ENCODE measurements around the gene FBN1.

FBN1 gene

DNA sequence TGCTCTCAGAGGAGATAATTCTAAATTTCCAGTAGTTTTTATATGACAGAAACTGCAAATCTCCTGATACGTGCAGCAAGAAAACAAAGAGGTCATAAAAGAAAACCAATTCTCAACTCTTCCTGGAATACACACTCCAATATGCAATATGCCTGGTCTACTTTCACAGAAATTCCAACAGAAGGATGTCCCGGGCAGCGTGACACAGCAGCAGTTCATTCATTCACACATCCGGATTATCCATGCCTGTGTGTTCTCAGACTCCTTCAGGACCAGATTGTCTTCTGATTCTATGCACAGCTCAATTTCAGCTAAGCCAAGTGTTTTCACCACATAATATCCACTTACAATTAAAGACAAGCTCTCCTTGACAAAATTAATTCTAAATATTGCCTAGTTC is 64.3 kb downstream of the FBN1 start:
- no peak overlapping the region for H3K23ac ChIP-seq (ENCODE audit: low read length in 2 of 2)
- H4K8ac ChIP-seq (ENCODE audit: low read length): peak overlapping the region; percentile 57
- no peak overlapping the region for H3K27ac ChIP-seq (ENCODE audit: low read length, poor library complexity, severe bottlenecking)
- H3K9me3 ChIP-seq (ENCODE audit: control insufficient read depth, low read length): no peaks in the 10 kb centered on the region
- peak overlapping the region; percentile 47 for H4K91ac ChIP-seq (ENCODE audit: low read length)
- peak overlapping the region; percentile 54 to 55 for H3K18ac ChIP-seq (ENCODE audit: low read depth in 1 of 2, low read length in 2 of 2)
- peaks cover 0 to 54% of the 10 kb centered on the region in 2 experiments for H3K36me3 ChIP-seq (ENCODE audit: control insufficient read depth in 1 of 2, insufficient read depth in 2 of 2, low read depth in 1 of 2, low read length in 2 of 2)
- H3K9ac ChIP-seq (ENCODE audit: low read length): peak overlapping the region; percentile 86
- peaks cover 9% of the 10 kb centered on the region for H3K79me1 ChIP-seq (replicated peaks; ENCODE audit: low read length, poor library complexity, severe bottlenecking)
- peak overlapping the region; percentile 30 for H2BK15ac ChIP-seq (ENCODE audit: low read depth, poor library complexity, severe bottlenecking)
- peak; percentile 78 for DNase-seq
- peak overlapping the region in 1 of 2 experiments; percentile 21 for H2BK12ac ChIP-seq (ENCODE audit: low read length in 2 of 2)
- H3K4me2 ChIP-seq (ENCODE audit: low read length, poor library complexity, severe bottlenecking): no peak overlapping the region
- H2AK5ac ChIP-seq (ENCODE audit: low read length, severe bottlenecking): no peak overlapping the region
- WGBS: 50% methylated on average over 4 of the region's 4 CpGs
- H2AFZ ChIP-seq (ENCODE audit: low read depth, low read length): no peak overlapping the region
- H3K27me3 ChIP-seq (ENCODE audit: control insufficient read depth in 1 of 2, insufficient read depth in 1 of 2, low read length in 2 of 2): no peaks in the 10 kb centered on the region
- H3K4ac ChIP-seq (ENCODE audit: low read depth in 1 of 2, low read length in 2 of 2): no peak overlapping the region
- H3K14ac ChIP-seq (ENCODE audit: low read length in 2 of 2): no peak overlapping the region
- H2BK120ac ChIP-seq (ENCODE audit: low read depth, low read length): no peak overlapping the region
- H3K4me1 ChIP-seq (ENCODE audit: control insufficient read depth, insufficient read depth, low read depth, low read length): peaks cover 4% of the 10 kb centered on the region
- peak overlapping the region in 1 of 2 experiments; percentile 78 for H3K4me3 ChIP-seq (ENCODE audit: insufficient read depth in 1 of 2, low read depth in 1 of 2, low read length in 2 of 2)
- H2BK5ac ChIP-seq (ENCODE audit: low read depth, low read length, poor library complexity, severe bottlenecking): no peak overlapping the region

DNA sequence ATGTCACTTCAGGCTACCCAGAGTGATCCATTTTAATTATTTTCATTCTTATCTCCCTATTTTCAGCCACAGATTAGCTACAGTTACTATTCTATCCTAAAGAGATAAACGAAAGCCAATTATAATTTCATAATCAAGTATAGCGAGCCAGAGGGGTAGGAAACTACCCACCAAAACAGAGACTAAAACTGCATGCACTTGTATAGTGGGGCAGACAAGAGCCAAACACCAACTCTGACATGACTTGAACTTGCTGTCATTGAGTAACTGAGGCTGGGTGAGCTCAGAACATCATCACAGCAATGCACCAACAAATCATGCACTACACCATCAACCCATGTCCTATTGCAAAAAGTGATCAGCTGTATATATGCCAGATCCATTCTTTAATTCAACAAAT is 64.8 kb downstream of the FBN1 start:
- H2BK12ac ChIP-seq (ENCODE audit: low read length in 2 of 2): peak overlapping the region in 1 of 2 experiments; percentile 29
- whole genome bisulfite sequencing: 98% methylated on average over 2 of the region's 2 CpGs
- no peak overlapping the region for H2BK15ac ChIP-seq (ENCODE audit: low read depth, poor library complexity, severe bottlenecking)
- H3K23ac ChIP-seq (ENCODE audit: low read length in 2 of 2): no peak overlapping the region
- H3K9ac ChIP-seq (ENCODE audit: low read length): peak overlapping the region; percentile 86
- H4K8ac ChIP-seq (ENCODE audit: low read length): no peak overlapping the region
- peak overlapping the region; percentile 58 to 67 for H3K18ac ChIP-seq (ENCODE audit: low read depth in 1 of 2, low read length in 2 of 2)
- no peak overlapping the region for H3K4me2 ChIP-seq (ENCODE audit: low read length, poor library complexity, severe bottlenecking)
- H4K91ac ChIP-seq (ENCODE audit: low read length): peak overlapping the region; percentile 19
- no peak overlapping the region for H3K27ac ChIP-seq (ENCODE audit: low read length, poor library complexity, severe bottlenecking)
- peaks cover 12% of the 10 kb centered on the region for H3K79me1 ChIP-seq (replicated peaks; ENCODE audit: low read length, poor library complexity, severe bottlenecking)
- H3K4me3 ChIP-seq (ENCODE audit: insufficient read depth in 1 of 2, low read depth in 1 of 2, low read length in 2 of 2): peak overlapping the region in 1 of 2 experiments; percentile 78
- peaks cover 4% of the 10 kb centered on the region for H3K4me1 ChIP-seq (ENCODE audit: control insufficient read depth, insufficient read depth, low read depth, low read length)
- H2AFZ ChIP-seq (ENCODE audit: low read depth, low read length): no peak overlapping the region
- H3K36me3 ChIP-seq (ENCODE audit: control insufficient read depth in 1 of 2, insufficient read depth in 2 of 2, low read depth in 1 of 2, low read length in 2 of 2): peaks cover 0 to 59% of the 10 kb centered on the region in 2 experiments
- H2AK5ac ChIP-seq (ENCODE audit: low read length, severe bottlenecking): no peak overlapping the region
- no peak for DNase-seq
- no peaks in the 10 kb centered on the region for H3K27me3 ChIP-seq (ENCODE audit: control insufficient read depth in 1 of 2, insufficient read depth in 1 of 2, low read length in 2 of 2)
- peak overlapping the region in 1 of 2 experiments; percentile 23 for H3K14ac ChIP-seq (ENCODE audit: low read length in 2 of 2)
- no peaks in the 10 kb centered on the region for H3K9me3 ChIP-seq (ENCODE audit: control insufficient read depth, low read length)
- H3K4ac ChIP-seq (ENCODE audit: low read depth in 1 of 2, low read length in 2 of 2): peak overlapping the region in 1 of 2 experiments; percentile 74
- no peak overlapping the region for H2BK120ac ChIP-seq (ENCODE audit: low read depth, low read length)
- no peak overlapping the region for H2BK5ac ChIP-seq (ENCODE audit: low read depth, low read length, poor library complexity, severe bottlenecking)

DNA sequence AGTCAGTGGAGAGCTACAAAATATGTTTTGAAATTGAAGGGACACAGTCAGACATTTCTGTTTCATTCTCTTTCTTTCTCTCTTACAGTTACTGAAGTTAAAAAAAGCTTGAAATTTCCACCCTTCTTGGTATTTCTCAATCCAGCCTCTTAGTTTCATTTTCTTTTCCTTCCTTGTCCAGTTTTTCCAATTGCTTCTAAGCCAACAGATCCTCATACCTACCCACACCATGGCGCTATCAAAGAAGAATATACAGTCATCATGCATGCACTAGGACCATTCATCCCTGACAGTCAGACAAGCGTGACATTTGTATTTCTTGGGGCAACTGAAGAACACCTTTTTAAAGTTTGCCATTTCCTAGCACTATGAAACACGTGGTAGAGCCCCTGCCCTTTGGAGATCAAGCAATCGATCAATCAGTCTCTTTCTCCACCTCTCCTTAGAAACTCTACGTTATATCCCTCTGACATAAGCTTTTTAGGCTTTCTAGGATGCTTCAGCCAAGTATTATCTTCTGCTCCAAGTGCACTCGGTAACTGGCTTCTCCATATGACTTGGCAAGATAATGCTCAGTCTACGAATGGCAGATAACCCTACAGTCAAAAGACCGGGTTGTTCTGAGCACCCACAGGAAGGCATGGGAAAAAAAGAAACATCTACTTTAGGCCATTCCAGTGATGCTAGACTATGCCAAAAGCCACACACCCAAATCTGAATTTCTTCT is 65.4 kb downstream of the FBN1 start:
- H3K4ac ChIP-seq (ENCODE audit: low read depth in 1 of 2, low read length in 2 of 2): peak overlapping the region; percentile 34 to 48
- H3K9ac ChIP-seq (ENCODE audit: low read length): peak overlapping the region; percentile 86
- H3K23ac ChIP-seq (ENCODE audit: low read length in 2 of 2): no peak overlapping the region
- WGBS: 89% methylated on average over 8 of the region's 8 CpGs
- peak overlapping the region; percentile 57 for H2BK15ac ChIP-seq (ENCODE audit: low read depth, poor library complexity, severe bottlenecking)
- no peak overlapping the region for H3K4me2 ChIP-seq (ENCODE audit: low read length, poor library complexity, severe bottlenecking)
- no peak overlapping the region for H2AK5ac ChIP-seq (ENCODE audit: low read length, severe bottlenecking)
- H3K27me3 ChIP-seq (ENCODE audit: control insufficient read depth in 1 of 2, insufficient read depth in 1 of 2, low read length in 2 of 2): no peaks in the 10 kb centered on the region
- H3K79me1 ChIP-seq (replicated peaks; ENCODE audit: low read length, poor library complexity, severe bottlenecking): peaks cover 12% of the 10 kb centered on the region
- H3K9me3 ChIP-seq (ENCODE audit: control insufficient read depth, low read length): no peaks in the 10 kb centered on the region
- H2BK12ac ChIP-seq (ENCODE audit: low read length in 2 of 2): peak overlapping the region; percentile 60 to 89
- H2BK120ac ChIP-seq (ENCODE audit: low read depth, low read length): peak overlapping the region; percentile 86
- H3K27ac ChIP-seq (ENCODE audit: low read length, poor library complexity, severe bottlenecking): peak overlapping the region; percentile 13
- no peak overlapping the region for H2BK5ac ChIP-seq (ENCODE audit: low read depth, low read length, poor library complexity, severe bottlenecking)
- peaks cover 4% of the 10 kb centered on the region for H3K4me1 ChIP-seq (ENCODE audit: control insufficient read depth, insufficient read depth, low read depth, low read length)
- H3K14ac ChIP-seq (ENCODE audit: low read length in 2 of 2): no peak overlapping the region
- peak overlapping the region in 1 of 2 experiments; percentile 88 for H3K18ac ChIP-seq (ENCODE audit: low read depth in 1 of 2, low read length in 2 of 2)
- peak; percentile 84 for DNase-seq
- peaks cover 0 to 64% of the 10 kb centered on the region in 2 experiments for H3K36me3 ChIP-seq (ENCODE audit: control insufficient read depth in 1 of 2, insufficient read depth in 2 of 2, low read depth in 1 of 2, low read length in 2 of 2)
- H4K91ac ChIP-seq (ENCODE audit: low read length): peak overlapping the region; percentile 43
- H3K4me3 ChIP-seq (ENCODE audit: insufficient read depth in 1 of 2, low read depth in 1 of 2, low read length in 2 of 2): peak overlapping the region in 1 of 2 experiments; percentile 78
- H2AFZ ChIP-seq (ENCODE audit: low read depth, low read length): no peak overlapping the region
- peak overlapping the region; percentile 78 for H4K8ac ChIP-seq (ENCODE audit: low read length)

DNA sequence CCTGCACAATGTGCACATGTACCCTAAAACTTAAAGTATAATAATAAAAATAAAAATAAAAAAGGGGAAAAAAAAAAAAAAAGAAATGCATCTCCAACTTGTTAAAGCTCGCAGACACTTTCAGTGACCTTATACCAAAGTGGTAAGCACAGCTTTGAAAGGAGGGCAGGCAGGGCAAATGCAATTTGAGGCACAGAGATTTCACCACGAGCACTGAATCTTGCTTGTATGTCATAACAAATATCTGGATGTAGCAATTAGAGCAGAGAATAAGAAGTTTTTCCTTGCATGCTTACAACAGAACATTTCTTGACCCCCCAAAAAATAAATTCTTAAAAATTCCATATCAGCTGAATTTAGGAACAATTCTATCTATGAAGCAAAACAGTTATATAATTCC is 66.5 kb downstream of the FBN1 start:
- Histone ChIP-seq H3K9me3 (ENCODE audit: control insufficient read depth, low read length) (no peaks in the 10 kb centered on the region), H3K14ac (ENCODE audit: low read length in 2 of 2) (no peak overlapping the region), H2BK15ac (ENCODE audit: low read depth, poor library complexity, severe bottlenecking) (no peak overlapping the region), H3K9ac (ENCODE audit: low read length) (peak overlapping the region; percentile 86), H4K91ac (ENCODE audit: low read length) (no peak overlapping the region), H4K8ac (ENCODE audit: low read length) (no peak overlapping the region), H3K4ac (ENCODE audit: low read depth in 1 of 2, low read length in 2 of 2) (no peak overlapping the region), H2AK5ac (ENCODE audit: low read length, severe bottlenecking) (no peak overlapping the region), H3K18ac (ENCODE audit: low read depth in 1 of 2, low read length in 2 of 2) (no peak overlapping the region), H3K27me3 (ENCODE audit: control insufficient read depth in 1 of 2, insufficient read depth in 1 of 2, low read length in 2 of 2) (no peaks in the 10 kb centered on the region), H2BK12ac (ENCODE audit: low read length in 2 of 2) (no peak overlapping the region), H3K4me3 (ENCODE audit: insufficient read depth in 1 of 2, low read depth in 1 of 2, low read length in 2 of 2) (no peak overlapping the region), H3K36me3 (ENCODE audit: control insufficient read depth in 1 of 2, insufficient read depth in 2 of 2, low read depth in 1 of 2, low read length in 2 of 2) (peaks cover 0 to 64% of the 10 kb centered on the region in 2 experiments), H2BK120ac (ENCODE audit: low read depth, low read length) (no peak overlapping the region), H2BK5ac (ENCODE audit: low read depth, low read length, poor library complexity, severe bottlenecking) (no peak overlapping the region), H3K23ac (ENCODE audit: low read length in 2 of 2) (no peak overlapping the region), H2AFZ (ENCODE audit: low read depth, low read length) (no peak overlapping the region), H3K4me2 (ENCODE audit: low read length, poor library complexity, severe bottlenecking) (no peak overlapping the region), H3K79me1 (replicated peaks; ENCODE audit: low read length, poor library complexity, severe bottlenecking) (peaks cover 12% of the 10 kb centered on the region), H3K27ac (ENCODE audit: low read length, poor library complexity, severe bottlenecking) (no peak overlapping the region), H3K4me1 (ENCODE audit: control insufficient read depth, insufficient read depth, low read depth, low read length) (peaks cover 5% of the 10 kb centered on the region)
- 100% methylated on average over 1 of the region's 2 CpGs for WGBS
- no peak for DNase-seq

All from mesenchymal stem cell (in vitro differentiated cells and primary cell).